Mucosa of gallbladder (tissue), 1 donor: ENCODE results near the gene GRID1. TPM values are rescaled to one million over a fixed set of nuclear protein-coding genes. Genes with fewer than 3 reads are reported as not detected.
"Not testable (repeated sequence)": the region's sequence is repeated elsewhere in the genome, so short reads cannot be mapped to it uniquely, and the experiment has no call there.

Experiments used
- DNase-seq: peaks from one replicate; pipeline ENCODE4 v3.0.0-alpha.2; 2020; ENCODE audit warnings: low spot score
- total RNA-seq: library from RNA; stranded (reverse); gene quantifications from one replicate; pipeline ENCODE4 v1.2.1, GENCODE V29; 2021
- donor health status: DM: no; HTN: no; CAD: no.

The GRID1 gene
- total RNA-seq, 1 donor from 2014 or later, result 6.3 TPM

DNA sequence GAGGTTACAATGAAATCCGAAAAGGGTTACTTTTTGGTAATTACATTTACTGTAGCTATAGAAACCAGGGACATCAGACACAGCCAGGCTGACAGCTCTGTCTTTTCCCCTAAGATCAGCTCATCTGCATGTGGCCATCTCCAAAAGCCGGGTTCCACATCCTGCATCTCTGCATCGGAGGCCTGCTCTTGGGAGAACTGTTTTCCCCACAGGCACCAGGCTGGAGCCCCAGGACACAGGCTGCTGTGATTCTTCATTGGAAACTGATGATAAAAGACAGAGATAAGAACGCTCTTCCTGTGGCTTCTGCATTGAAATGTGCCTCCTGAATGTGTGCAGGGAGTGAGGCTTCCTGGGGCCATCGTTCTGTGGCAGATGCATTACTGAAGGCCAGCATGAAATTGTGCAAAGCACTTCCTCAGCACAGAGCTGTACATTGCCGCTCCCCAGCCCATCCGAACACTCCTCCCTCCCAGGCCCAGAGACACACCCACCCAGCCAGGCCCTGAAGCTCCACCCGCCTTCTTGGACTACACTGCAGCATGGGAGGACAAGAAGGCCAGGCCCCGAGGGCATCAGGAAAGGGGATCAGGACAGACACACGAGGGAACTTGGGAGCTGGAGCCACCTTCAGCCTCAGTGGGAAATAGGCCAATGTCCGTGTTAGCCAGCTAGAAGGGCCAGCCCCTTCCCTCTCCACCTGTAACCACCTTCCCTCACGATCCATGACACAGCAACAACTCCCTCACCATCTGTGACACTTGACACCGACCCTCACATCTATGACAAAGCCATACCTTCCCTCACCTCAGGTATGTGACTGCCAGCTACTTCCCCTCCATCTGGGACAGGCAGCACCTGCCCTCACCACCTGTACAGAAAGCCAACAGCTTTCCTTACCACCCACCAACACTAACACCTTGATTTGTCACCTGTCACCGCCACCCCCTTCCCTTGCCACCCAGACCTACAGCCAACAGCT lies 113.2 kb downstream of the GRID1 start:
- DNase-seq, result no peak

DNA sequence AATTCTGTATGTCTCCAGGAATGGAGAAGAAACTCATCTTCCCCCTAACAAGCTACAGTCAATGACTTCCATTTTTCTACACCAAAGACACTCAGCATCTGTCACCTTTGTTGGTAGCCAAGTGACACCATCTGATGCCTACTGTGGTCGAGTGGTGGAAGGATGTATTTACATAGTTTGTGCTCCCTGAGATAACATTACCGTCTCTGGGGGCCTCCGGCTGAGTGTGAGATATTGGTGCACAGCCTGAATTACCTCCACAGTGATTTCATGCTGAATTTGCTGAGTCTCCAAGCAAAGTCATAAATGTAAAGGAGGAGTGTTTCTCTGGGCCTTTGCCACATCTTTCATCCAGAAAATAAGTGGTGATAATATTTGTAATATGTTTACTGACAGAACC lies 114.0 kb downstream of the GRID1 start:
- no peak for DNase-seq

DNA sequence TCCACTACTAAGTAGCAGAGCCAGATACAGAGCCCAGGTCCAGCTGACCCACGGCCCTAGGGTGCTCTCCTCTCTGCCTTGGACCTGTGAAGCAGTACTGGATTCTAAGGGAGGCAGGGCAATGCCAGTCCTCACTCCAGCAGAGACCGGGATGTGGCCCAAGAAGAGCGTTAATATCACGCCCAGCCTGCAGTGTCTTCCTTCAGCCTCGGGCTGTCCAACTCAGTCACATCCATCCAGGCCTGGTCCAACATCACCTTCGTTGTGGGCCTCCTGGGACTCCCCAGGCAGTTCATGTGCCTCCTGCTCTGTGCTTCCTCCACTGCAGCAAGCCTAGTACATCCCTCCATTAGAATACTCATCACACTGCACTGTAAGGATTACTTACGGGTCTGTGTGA lies 114.5 kb downstream of the GRID1 start:
- no peak for DNase-seq

DNA sequence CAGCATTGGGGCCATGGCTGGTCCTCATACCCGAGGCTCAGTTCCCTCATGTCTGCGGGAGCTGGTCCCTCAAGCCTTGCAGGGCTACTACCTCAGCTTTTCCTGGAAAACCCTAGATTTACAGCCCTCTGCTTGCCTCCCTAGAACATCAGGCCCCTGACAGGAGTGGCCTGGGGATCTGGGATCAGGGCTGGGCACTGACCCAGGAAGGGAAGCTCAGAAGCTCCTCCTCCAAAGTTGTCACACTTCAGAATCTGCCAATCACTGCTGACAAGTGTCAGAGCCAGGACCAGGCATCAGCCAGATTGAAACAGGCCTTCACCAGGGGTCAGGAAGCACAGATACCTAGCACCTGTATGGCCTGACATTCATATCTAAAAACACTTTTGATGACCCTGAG lies 115.2 kb downstream of the GRID1 start:
- DNase-seq, result no peak

DNA sequence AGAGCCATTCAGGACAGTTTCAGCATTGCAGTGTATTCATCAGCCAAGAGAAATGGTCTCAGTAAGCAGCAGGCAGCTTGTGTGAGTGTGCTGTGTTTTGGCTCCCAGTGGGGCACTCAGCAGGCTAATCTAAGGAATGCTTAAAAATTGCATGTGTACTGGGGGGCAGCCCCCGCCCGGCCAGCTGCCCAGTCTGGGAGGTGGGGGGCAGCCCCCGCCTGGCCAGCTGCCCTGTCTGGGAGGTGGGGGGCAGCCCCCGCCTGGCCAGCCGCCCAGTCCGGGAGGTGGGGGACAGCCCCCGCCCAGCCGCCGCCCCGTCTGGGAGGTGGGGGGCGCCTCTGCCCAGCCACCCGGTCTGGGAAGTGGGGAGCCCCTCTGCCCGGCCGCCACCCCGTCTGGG lies 116.2 kb downstream of the GRID1 start:
- DNase-seq, result peak; percentile 17

DNA sequence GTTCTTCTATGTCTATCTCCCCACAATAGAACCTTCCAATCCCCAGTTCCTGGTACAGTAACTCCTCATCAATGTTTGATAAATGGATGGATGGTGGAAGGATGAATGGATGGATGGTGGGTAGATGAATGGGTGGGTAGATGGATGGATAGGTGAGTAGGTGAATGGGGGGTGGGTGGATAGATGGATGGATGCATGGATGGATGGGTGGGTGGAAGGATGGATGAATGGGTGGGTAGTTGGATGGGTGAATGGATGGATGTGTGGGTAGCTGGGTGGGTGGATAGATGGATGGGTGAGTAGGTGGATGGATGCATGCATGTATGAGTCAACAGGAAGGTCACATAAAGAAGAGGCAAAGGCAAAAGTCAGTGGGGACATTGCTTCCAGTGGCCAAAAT lies 116.8 kb downstream of the GRID1 start:
- DNase-seq, result no peak

DNA sequence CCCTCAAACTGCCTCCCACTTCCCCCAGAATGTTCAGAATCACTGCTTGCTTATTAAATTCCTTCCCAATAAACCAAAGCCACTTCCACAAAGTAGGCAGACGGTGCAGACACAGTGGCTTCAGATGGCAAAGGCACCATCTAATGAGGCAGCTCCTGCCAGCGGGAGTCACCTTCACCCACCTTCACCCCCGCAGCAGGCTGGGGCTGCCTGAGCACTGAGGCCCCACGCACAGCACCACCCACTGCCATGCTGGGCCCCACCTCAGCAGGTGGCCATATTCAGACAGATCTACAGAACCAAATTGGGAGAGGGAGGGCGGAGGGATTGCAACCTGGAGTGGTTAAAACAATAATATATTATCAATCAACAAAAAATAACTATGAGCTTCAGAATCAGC lies 118.5 kb downstream of the GRID1 start:
- no peak for DNase-seq

DNA sequence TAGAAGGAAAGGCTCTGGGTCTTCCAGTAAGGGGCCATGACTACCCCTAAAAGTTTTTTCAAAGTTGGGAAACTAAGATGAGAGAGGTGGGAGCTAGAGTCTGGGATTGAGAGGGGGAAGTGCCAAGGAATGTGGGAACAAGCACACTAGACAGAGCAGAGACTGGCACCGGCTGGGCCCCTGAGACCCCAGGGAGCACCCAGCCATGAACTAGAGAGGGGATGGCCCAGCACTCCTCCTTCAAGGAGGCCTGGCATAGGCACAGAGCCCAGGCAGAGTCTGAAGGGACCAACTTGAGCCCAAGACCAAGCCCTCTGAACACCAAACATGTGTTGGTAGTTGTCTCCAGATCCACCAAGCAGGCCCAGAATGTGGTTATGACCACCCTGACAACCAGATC lies 119.0 kb downstream of the GRID1 start:
- DNase-seq, result no peak

DNA sequence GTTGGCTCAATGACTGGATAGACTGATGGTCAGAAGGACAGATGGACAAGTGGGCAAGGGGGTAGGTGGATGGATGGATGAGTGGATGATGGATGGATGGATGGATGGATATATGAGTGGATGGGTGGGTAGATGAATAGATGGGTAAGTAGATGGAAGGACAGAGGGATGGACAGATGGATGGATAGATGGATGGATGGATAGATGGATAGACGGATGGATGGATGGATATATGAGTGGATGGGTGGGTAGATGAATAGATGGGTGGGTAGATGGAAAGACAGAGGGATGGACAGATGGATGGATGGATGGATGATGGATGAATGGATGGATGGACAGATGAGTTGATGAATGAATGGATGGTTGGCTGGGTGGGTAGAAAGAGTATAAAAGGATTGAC lies 119.5 kb downstream of the GRID1 start:
- no peak for DNase-seq

DNA sequence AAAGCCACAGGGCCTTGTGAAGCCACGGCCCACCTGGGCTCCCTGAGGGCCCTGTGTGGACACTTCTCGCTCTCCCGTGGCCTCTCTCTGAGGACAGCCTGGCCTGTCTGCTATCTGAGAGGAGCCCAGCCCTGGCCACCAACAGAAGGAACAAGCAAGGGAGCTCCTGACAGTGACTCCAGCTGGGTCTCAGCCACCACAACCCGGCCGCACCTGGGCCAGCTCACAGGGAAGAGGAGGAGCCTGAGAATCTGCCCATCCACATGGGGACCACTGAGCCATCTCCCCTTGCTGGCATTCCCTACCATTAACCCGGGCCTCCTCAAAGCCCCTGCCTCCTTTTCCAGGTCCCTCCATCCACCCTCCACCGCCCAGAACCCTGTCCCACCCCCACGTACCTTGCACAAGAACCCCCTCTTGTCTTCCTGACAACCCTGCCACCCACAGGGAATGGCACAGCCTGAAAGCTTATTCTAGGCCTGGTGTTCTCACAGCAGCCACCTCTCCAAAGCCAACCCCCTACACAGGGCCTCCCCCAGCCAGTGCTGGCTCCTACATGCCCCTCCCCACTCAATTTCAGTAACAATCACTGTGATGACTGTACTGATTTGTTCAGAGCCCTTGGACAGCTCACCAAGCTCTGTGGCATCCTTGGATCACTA lies 120.2 kb downstream of the GRID1 start:
- no peak for DNase-seq

DNA sequence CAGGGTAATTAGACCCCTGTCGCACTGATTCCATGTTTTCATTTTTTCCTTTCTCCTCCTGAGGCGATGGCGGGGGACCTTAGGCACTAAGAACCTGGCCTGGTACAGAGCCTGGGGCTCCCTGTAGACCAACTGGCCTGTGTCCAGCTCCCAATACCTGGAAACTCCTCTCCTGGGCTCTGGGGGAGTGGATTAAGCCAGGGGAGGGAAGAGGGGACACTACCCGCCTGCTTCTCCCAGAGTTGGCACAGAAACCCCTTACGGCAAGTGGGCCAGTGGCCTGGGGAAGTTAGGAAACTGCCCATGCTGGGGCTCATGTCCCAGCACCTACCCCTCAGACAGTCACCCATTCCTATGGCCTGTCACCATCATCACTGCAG lies 121.6 kb downstream of the GRID1 start:
- DNase-seq, result no peak

DNA sequence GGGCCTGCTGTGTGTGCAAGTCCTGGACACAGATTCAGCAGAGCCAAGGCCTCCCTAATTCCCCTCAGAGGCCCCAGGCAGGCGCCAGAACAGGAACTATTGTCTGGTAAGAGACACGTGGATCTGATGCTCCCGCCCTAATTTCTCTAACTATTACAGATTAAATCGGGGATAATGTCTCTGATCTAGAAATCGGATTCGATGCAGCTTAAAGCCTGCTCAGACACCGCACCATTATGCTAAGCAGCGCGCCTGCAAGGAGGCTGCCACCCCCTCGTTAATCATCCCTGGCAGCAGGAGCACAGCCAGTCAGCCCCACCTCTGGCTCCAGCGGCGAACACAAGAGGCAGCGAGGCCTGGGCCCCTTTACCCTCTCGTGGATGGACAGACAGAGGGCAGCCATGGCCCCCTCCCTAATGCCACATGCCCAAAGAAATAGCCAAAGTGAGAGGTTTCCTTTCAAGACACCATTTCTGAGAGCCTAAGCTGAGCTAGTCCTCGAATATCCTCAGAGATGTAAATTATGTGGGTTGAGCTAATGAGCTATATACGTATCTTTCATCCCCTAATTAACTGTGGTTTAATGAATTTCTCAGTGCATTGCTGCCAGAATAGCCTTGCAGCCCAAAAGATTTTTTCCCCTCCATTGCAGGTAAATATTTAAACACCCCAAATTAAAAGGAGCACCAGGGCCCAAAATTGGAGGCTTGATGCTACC lies 122.1 kb downstream of the GRID1 start:
- no peak for DNase-seq

DNA sequence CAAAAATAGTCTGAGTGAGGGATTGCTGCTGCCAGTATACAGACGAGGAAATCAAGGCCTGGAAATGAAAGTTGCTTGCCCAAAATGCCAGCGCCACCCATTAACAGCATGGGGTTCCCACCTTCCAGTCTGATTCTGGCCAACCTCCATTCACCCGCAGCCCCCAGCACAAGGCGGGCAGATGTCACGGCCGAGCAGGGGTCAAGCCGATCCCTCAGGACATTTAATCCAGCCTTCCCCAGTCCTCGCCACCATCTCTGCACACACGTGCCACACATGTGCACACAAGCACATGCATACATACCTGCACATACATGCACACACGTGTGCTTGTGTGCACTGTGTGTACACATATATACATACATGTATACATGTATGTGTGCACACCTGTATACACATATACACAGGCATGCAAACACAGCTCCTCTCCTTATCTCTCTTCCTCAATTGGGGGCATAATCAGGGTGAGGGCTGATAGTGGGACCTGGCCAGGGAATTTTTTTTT lies 122.9 kb downstream of the GRID1 start:
- DNase-seq, result no peak

DNA sequence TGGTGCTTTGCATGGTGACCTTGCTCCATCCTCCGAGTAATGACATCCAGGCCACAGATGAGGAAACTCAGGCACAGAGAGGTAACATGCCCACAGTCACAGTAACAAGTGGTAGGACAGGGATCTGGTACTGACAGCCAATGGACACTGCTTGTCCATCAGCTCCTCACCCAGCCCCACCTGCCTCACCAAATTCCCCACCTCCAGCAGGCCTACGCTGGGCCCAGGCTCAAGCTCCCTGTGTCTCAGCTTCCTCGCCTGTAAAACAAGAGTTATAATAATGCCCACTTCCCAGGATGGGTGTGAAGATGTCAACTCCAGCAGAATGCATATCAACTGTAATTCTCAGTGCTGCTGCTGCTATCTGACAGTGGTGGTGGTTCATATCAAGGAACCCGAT lies 123.8 kb downstream of the GRID1 start:
- no peak for DNase-seq

DNA sequence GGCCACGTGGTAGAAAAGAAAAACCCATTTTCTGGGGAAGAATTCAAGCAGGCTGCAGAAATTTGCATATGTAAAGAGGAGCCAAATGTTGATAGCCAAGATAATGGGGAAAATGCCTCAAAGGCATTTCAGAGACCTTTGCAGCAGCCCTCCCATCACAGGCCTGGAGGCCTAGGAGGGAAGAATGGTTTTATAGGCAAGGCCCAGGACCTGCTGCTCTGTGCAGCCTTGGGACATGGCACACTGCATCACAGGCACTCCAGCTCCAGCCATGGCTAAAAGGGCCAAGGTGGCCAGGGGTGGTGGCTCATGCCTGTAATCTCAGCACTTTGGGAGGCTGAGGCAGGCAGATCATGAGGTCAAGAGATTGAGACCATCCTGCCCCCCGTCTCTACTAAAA lies 128.5 kb downstream of the GRID1 start:
- not testable (repeated sequence) for DNase-seq

DNA sequence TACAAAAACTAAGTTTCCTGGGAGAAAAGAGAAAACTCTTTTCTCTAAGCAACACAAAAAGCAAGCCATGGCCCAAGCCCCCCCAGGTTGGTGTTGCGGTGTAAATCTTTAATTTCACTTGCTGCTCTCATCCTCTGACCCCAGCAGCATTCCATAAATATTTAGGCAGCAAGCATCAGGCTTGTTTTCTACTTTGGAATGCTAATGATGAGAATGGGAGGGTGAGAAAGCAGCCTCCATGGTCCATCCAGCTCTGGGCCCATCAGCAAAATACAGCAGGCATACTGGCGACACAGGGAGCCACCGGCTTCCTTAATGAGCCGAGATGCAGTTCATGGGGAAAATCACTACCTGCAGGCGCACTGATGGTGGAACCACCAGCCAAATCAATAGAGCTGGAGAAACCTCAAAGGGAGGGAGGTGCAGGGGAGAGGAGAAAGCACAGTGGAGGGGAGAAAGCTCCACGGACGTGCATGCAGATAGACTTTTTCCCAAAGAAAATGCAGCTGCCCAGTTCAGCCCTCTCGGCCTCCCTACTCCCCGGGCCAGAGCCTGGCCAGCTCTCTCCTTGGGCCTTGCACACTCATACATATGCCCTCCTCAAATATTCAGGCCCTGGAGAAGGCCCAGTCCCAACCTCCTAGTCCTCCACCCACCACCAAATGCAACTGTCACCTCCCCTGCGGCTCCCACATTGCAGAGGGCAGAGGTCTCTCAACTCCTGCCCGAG lies 131.9 kb downstream of the GRID1 start:
- no peak for DNase-seq

DNA sequence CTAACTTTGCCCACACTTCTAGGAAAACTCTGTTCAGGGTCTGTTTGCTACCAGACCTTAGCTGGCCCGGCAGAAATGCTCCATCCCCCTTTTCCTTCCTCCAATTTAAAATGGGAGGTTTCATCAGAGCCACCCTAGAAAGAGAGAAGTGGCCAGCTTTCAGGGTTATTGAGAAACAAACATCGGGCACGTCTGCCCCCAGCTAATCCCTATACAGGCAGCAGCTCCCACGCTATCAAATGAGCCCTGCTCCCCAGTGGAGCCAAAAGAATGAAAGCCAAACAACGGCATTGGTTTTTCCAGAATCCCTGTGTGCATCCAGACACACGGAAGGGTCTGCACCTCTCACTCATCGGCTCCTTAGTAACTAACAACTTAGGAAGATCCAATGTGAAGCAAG lies 132.5 kb downstream of the GRID1 start:
- no peak for DNase-seq

DNA sequence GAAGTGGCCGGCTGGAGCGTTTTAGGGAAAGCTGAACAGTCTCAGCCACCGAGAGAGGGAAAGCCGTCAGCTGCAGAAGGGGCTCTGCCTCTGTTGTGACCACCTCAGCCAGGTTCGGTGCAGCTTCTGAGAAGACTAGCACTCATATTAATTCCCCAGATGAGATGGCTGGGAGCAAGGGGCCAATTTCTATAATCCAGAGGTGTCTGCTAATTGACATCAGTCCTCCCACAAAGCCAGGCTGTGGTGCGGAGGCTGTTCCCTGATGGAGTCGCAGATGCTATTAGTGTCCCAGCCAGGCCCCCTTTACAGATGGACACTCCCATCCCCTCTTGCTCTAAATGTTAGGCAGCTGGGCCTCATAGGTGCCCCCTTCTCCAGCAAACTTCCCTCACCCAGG lies 133.5 kb downstream of the GRID1 start:
- no peak for DNase-seq

DNA sequence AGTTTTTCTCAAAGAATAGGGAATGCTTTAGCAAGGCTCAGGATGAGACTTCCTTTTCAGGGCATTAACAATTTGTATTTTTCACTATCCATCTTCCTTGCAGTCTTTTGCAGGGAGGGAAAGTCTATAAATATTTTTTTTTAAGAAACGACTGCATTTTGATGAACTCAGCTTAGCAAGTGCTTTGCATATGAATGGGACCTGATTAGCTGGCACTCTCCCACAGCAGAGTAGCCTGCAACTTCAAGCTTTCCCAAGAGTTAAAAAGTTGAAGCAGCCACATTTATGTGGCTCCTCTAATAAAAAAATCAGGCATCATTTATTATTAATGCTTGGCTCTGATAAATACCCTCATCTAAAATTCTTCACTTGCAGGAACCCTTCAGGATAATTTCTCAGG lies 134.0 kb downstream of the GRID1 start:
- DNase-seq, result no peak

DNA sequence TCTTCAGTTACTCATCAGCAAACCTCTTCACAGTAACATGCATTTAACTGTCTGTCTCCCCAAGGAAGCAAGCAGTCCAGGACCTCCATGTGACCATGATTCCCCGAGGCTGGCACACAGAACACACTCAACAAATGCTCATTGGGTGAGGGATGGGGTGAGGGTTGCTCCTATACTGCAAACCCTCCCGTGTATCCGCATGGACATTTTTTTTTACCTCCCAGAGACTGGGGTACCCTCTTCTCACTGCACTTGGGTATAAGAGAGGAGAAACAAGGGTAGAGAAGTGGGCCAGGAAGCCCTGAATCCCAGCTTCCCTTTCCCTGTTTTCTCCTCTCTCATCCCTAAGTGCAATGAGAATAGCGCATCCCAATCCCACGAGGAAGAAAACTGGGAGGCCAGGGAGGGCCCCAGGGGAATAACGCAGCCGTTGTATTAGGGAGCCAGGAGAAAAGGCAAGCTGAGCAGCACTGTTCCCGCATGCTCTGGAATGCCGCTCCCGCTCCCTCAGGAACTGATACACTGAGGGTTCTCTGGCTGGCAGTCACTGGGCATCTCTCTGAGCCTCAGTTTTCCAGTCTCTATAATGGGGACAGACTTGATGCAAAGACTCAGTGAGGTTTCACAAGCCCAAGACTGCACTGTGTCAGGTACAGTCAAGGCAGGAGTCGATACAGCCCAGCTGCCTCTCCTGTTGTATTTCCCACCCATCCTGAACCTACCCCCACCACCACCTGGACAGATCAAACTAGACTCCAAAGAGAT lies 134.6 kb downstream of the GRID1 start:
- DNase-seq, result no peak
